OCI-LY1 (cell line): ENCODE measurements around the gene C18orf32.

Source experiments
- H2AFZ ChIP-seq: fragments of 200-600 bp; sonication (generic), shearing (Covaris generic); 2 replicates; pipeline ENCODE4 v1.6.0; 2014; ENCODE audit warnings: antibody characterized with exemption, mild to moderate bottlenecking, low read length
- H3F3A ChIP-seq: fragments of 200-600 bp; sonication (generic), shearing (Covaris generic); 2 replicates; pipeline ENCODE4 v1.6.0; 2014; ENCODE audit warnings: mild to moderate bottlenecking, antibody characterized with exemption, low read length, moderate library complexity; ENCODE audit not compliant: insufficient read depth
- H3K27ac ChIP-seq: fragments of 200-600 bp; sonication (generic); 2 replicates; pipeline ENCODE4 v1.5.1; 2014; ENCODE audit warnings: low read length, mixed run types, mild to moderate bottlenecking, low read depth; ENCODE audit not compliant: poor library complexity, severe bottlenecking
- H3K27me3 ChIP-seq: fragments of 200-600 bp; sonication (generic); 2 replicates; pipeline ENCODE4 v1.6.0; 2014; ENCODE audit warnings: antibody characterized with exemption, mild to moderate bottlenecking, low read length, moderate library complexity; ENCODE audit not compliant: insufficient read depth
- H3K36me3 ChIP-seq: fragments of 200-600 bp; sonication (generic); 2 replicates; pipeline ENCODE4 v1.6.1; 2014; ENCODE audit warnings: mild to moderate bottlenecking, antibody characterized with exemption, low read length, moderate library complexity, mixed read lengths; ENCODE audit not compliant: insufficient read depth
- H3K4me1 ChIP-seq: fragments of 200-600 bp; sonication (generic); 2 replicates; pipeline ENCODE4 v1.5.1; 2014; ENCODE audit warnings: mild to moderate bottlenecking, low read length, moderate library complexity; ENCODE audit not compliant: insufficient read depth, severe bottlenecking
- H3K4me2 ChIP-seq: fragments of 200-600 bp; sonication (generic), shearing (Covaris generic); 2 replicates; pipeline ENCODE4 v1.6.1; 2014; ENCODE audit warnings: low read length
- H3K4me3 ChIP-seq: fragments of 200-600 bp; sonication (generic); 2 replicates; pipeline ENCODE4 v1.5.1; 2014; ENCODE audit warnings: low read length, low read depth, mild to moderate bottlenecking, mixed read lengths; ENCODE audit not compliant: poor library complexity, severe bottlenecking
- H3K79me2 ChIP-seq: fragments of 200-600 bp; shearing (Covaris generic); 2 replicates; pipeline ENCODE4 v1.6.1; 2016; ENCODE audit warnings: mixed run types, low read length, mixed read lengths; ENCODE audit not compliant: insufficient read depth
- H3K9ac ChIP-seq: fragments of 200-600 bp; sonication (generic), shearing (Covaris generic); 2 replicates; pipeline ENCODE4 v1.6.1; 2014; ENCODE audit warnings: mild to moderate bottlenecking, low read length, mixed read lengths
- H3K9me2 ChIP-seq: fragments of 200-600 bp; sonication (generic), shearing (Covaris generic); 2 replicates; pipeline ENCODE4 v1.6.1; 2014; ENCODE audit warnings: low read depth, mild to moderate bottlenecking, low read length, mixed read lengths
- H3K9me3 ChIP-seq: fragments of 200-600 bp; shearing (Covaris generic); 2 replicates; pipeline ENCODE4 v1.6.1; 2014; ENCODE audit warnings: low read length, mixed read lengths
- H4K20me1 ChIP-seq: fragments of 200-600 bp; sonication (generic), shearing (Covaris generic); 2 replicates; pipeline ENCODE4 v1.6.0; 2016; ENCODE audit warnings: mild to moderate bottlenecking, low read length; ENCODE audit not compliant: insufficient read depth
- CTCF ChIP-seq: fragments of 200-600 bp; sonication (generic), shearing (Covaris generic); IDR thresholded peaks from 2 replicates; pipeline ENCODE4 v1.5.1; 2017; ENCODE audit warnings: mild to moderate bottlenecking, antibody characterized with exemption, low read length, moderate library complexity, mixed read lengths
- EZH2 ChIP-seq: fragments of 200-600 bp; sonication (generic), shearing (Covaris generic); IDR thresholded peaks from 2 replicates; pipeline ENCODE4 v1.8.0; 2017; ENCODE audit warnings: borderline replicate concordance, mixed run types, mild to moderate bottlenecking, antibody characterized with exemption, low read length, moderate library complexity, mixed read lengths

The C18orf32 gene

GRCh38 chr18:49495076-49495475 is 8.0 kb upstream of the C18orf32 start:
- Histone ChIP-seq H3K4me1 (peaks cover 46% of the 10 kb centered on the region), H3K27ac (no peak overlapping the region), H2AFZ (no peak overlapping the region), H3K4me3 (no peak overlapping the region), H3K9me2 (no peaks in the 10 kb centered on the region), H3K27me3 (no peaks in the 10 kb centered on the region), H3K79me2 (peaks cover 16% of the 10 kb centered on the region), H4K20me1 (no peaks in the 10 kb centered on the region), H3K36me3 (peaks cover 20% of the 10 kb centered on the region), H3F3A (peaks cover 12% of the 10 kb centered on the region; the same call in 1 of the 2 replicates), H3K4me2 (no peak overlapping the region), H3K9ac (no peak overlapping the region), H3K9me3 (no peaks in the 10 kb centered on the region)
- TF ChIP-seq CTCF (no peak), EZH2 (no peak)

- H3K4me3 ChIP-seq = no peak overlapping the region
- H3K9ac ChIP-seq = no peak overlapping the region
- no peaks in the 10 kb centered on the region for H3K9me2 ChIP-seq
- no peaks in the 10 kb centered on the region for H3K27me3 ChIP-seq
- TF ChIP-seq EZH2 (no peak), CTCF (no peak)
- no peaks in the 10 kb centered on the region for H4K20me1 ChIP-seq
- peaks cover 16% of the 10 kb centered on the region for H3K79me2 ChIP-seq
- H3K9me3 ChIP-seq = no peaks in the 10 kb centered on the region
- H3F3A ChIP-seq = peaks cover 16% of the 10 kb centered on the region; the same call in 1 of the 2 replicates
- H3K4me1 ChIP-seq = peaks cover 51% of the 10 kb centered on the region
- H3K36me3 ChIP-seq = peaks cover 24% of the 10 kb centered on the region
- H3K4me2 ChIP-seq = no peak overlapping the region
- H2AFZ ChIP-seq = no peak overlapping the region; the same call in 1 of the 2 replicates
- no peak overlapping the region for H3K27ac ChIP-seq
Observed at GRCh38 chr18:49494660-49495059, 7.6 kb upstream of the C18orf32 start.

- Histone ChIP-seq H3K27me3 (no peaks in the 10 kb centered on the region), H4K20me1 (no peaks in the 10 kb centered on the region), H3K4me3 (peak overlapping the region; percentile 99), H3K79me2 (peaks cover 16% of the 10 kb centered on the region), H3F3A (peaks cover 28% of the 10 kb centered on the region), H3K4me1 (peaks cover 54% of the 10 kb centered on the region), H3K36me3 (peaks cover 44% of the 10 kb centered on the region), H3K9me2 (no peaks in the 10 kb centered on the region), H2AFZ (peak overlapping the region; percentile 97), H3K9me3 (no peaks in the 10 kb centered on the region), H3K4me2 (peak overlapping the region; percentile 53), H3K9ac (peak overlapping the region; percentile 20; the same call in 1 of the 2 replicates), H3K27ac (peak overlapping the region; percentile 30)
- TF ChIP-seq EZH2 = no peak
- no peak for TF ChIP-seq CTCF
Observed at GRCh38 chr18:49492694-49493033, 5.6 kb upstream of the C18orf32 start.
